Uterus (tissue), 2 donors: ENCODE measurements around the gene PLXND1.

Source experiments
- CTCF ChIP-seq, 4 experiments: fragments of 200-600 bp in 2 of 4; fragments of 450-650 bp in 2 of 4; sonication (generic) in 2 of 4; IDR thresholded peaks; one replicate each; pipeline ENCODE4 v1.5.1; 2016 to 2019; ENCODE audit warnings: antibody characterized with exemption in 4 of 4, mild to moderate bottlenecking in 2 of 4, moderate library complexity in 1 of 4
- POLR2A ChIP-seq, 2 donors: fragments of 450-650 bp; IDR thresholded peaks; one replicate each; pipeline ENCODE4 v1.6.1; 2016; ENCODE audit warnings: antibody characterized with exemption in 2 of 2, mild to moderate bottlenecking in 1 of 2, moderate library complexity in 1 of 2

GRCh38 chr3:129530821-129531220, 75.7 kb downstream of the PLXND1 start:
- no peak for TF ChIP-seq CTCF (IDR thresholded peaks at IDR 0.05)
- no peak for TF ChIP-seq POLR2A (IDR thresholded peaks at IDR 0.05)
